ENCODE measurements around the gene DCAF8L2.
"Not testable (repeated sequence)": the region's sequence is repeated elsewhere in the genome, so short reads cannot be mapped to it uniquely, and the experiment has no call there.

Gene DCAF8L2

DNA sequence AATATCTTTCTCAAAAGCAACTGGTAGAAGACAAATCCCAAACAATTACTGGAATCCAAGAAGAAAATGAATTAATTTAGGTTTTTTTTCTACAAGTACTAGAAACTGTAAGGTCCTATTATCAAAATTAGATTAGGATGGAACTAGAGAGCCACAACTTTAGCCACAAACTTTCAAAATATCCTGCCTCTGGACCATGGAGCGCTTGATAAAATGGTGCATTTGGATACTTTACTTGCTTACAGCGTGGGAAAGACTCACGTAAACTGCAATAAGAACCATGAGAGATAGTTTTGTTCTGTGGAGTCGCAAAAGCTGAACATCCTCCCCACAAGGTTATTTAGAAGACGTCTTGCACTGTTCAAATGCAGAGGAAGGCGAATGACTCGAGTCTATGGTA lies at the start of gene DCAF8L2:
DCAF8L2 (plus strand) TSS at position 301 of the 400 bp plus-strand sequence. CDS start 156,552 bp downstream, outside the sequence.
- DNase-seq (ENCODE audit: low spot score) = no peak

DNA sequence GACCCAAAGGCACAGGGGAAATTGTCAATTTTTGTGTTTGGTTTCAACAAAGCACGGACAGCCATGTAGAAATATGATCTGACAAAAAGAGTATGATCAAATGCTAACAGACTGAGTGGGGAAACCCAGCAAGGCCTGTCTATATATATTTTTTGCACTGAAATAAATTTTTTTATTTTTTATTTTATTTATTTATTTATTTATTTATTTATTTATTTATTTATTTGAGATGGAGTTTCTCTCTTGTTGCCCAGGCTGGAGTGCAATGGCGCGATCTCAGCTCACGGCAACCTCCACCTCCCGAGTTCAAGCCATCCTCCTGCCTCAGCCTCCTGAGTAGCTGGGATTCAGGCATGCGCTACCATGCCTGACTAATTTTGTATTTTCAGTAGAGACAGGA lies 49.0 kb upstream of the DCAF8L2 start:
- not testable (repeated sequence) for DNase-seq (ENCODE audit: low spot score)

DNA sequence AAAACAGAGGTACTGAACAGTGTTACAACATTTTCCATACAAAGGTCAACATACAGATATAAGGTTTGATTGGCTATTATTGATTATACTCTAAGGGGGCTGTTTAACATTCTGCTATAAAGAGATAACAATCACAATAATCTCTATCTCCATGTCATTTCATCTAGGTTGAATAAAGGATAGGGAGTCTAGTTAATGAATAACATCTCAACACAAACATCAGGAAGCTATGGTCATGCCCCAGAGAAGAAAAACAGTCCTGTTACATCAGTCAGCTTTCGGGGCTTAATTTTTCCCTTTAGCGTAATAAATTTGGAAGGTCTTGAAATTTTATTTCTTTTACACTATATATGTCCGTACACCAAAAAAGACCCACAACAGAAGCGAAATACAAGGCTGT lies 41.5 kb upstream of the DCAF8L2 start:
- no peak for DNase-seq (ENCODE audit: low spot score)

DNA sequence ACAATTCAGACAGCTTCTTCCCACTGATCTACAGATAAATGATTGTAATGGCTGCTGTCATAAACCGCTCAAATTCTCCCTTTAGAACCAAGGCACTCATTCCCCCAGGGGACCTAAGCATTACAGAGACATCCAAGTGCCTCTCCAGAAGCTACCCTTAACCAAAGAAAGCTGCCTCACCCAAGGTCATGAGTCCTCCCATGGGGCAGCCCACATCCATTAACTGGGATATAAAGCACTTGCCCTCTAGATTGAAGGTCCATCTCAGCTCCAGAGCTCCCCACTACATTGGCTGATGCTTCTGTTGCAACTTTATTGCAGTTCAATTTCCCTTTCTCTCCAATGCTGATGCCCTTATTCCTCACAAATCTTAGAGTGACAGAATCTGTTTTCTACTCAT lies 40.5 kb upstream of the DCAF8L2 start:
- no peak for DNase-seq (ENCODE audit: low spot score)

DNA sequence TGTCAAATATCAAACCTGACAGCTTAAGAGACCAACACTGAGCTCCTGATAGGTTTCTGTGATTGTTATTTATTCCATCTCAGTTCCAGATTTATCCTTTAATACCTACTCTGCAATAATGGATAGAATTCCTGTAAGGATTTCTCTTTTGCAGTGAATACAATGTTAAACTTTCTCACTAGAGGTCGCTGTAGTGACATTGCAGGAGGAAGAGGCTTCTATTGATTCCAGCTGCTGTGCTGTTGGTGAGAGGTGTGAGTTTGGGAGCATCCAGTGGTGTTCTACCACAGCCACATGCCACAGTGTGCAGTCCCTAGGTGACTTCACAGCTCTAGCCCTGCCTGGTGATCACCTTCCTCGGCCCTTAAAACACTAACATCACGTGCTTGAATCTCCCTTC lies 34.6 kb upstream of the DCAF8L2 start:
- DNase-seq (ENCODE audit: low spot score) = peak; percentile 28

DNA sequence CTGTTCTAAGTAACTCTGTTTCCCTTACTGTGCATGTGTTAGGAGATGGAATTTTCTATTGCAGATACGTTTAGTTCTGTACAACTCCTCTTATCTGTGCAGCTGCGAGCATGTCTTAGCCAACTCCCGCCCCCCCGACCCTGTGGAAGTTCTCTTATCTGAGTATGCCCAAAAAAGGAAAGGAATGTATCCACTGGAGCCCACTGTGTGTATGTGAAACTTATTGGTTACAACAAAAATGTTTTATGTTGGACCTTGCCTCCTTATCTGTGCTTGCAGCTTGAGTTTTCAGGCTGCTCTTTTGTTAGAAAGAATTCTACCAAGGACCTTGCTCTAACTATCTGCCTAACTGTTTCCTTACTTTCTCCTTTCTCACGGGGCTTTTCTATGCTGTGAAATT lies 24.2 kb upstream of the DCAF8L2 start:
- no peak for DNase-seq (ENCODE audit: low spot score)

DNA sequence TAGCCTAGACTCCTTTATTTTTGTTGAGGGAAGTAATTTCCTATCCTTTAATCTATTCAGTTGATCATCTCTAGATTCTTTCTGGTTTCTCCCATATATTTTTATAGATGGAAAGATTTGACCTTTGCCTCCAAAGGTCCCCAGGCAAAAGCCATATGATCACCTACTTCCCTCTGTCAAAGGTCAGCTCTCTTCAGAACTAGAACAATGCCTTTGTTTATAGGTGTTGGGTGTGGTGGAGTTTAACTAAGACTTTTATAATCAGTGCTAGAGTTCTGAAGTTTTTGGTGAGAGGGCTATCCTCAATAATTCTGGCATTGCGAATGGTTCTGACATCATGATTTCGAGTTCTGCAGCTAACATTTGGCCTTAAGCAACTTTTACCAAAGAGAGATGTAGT lies 19.0 kb upstream of the DCAF8L2 start:
- DNase-seq (ENCODE audit: low spot score) = no peak

DNA sequence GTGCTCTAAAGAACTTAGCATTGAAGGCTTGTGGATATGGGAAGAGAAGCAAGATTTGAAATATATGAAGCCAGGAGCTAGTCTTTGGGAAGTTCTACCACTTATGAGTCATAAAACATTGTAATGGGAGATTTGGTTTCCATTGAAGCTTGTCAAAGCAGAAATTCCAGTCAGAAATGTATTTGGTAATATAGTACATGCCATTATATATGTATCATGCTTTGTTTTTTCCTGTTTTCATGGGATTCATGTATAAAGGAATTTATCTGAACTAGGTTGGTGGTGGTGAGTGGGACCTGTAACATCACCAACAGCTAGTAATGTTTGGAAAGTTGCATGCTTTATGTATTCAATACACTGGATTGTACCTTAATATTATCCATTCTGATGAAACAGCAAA lies 14.6 kb upstream of the DCAF8L2 start:
- DNase-seq (ENCODE audit: low spot score) = no peak

DNA sequence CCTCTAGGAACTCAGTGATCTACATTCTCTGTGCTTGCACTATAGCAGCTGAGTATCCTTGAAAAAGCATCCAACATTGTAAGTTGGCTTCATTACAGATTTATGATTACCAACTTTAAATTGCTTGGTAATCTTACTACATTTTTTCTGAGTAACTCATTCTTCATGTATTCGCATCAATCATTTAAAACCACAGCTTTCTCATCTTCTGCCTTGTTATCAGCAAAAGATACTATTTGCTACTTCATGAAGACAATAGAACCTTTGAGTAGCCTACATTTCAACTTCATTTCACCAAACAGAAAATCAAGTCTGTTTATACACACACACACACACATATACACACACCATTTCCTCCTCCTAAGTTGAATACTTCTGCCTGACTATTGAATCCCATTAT lies 6.2 kb upstream of the DCAF8L2 start:
- no peak for DNase-seq (ENCODE audit: low spot score)

DNA sequence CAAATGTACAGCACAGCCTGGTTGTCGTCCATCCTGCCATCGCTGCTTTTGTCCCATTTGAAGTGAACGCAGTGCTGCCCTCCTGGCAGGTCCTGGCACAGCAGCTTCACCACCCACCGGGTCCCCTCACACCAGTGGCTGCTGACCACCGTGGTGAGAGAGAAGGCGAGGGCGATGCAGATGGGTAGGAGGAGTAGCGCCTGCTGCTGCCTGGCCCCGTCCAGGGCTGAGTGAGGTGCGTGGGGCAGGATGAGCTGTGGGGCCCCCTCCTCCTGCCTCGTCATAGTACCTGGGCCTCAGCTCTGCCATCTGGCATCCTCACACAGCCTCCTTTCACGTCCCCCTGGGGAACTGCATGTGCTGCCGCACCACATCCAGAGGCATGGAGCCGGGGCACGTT lies 1.8 kb downstream of the DCAF8L2 start:
- DNase-seq (ENCODE audit: low spot score) = no peak

DNA sequence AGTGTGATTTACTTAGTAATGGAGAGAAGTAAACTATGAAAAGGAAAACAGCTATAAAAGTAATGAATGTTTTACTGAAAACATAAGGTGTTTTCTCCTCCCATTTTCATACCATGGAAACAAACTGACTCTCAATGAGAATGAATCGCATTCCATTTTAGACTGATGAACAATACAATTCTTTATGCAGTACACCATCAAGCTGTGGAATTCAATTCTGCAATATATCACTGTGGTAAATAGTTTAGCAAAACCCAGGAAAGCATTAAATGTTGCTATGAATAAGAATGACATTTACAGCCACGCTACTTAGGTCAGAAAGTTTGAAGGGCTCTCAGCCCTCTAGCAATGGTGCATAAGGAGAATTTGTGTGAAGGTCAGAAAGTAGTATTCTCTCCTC lies 7.4 kb downstream of the DCAF8L2 start:
- DNase-seq (ENCODE audit: low spot score) = no peak

DNA sequence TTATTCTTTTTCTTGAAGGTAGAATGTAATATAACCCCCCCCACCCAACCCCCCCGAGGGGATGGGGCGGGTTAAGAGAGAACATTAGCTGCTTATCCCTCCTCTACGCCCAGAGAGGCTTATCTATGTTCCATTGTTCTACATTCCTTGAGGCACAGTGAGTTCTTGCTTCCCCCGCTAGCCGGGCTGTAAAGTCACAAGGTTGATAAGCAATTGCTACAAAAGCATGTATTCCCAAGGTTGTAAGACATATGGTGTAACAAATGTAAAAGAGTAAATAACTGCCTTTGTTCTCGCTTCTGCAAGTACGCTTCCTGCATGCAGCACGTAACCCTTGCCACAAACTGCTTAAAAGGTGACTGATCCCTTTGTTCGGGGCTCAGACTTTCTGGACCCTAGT lies 8.2 kb downstream of the DCAF8L2 start:
- peak; percentile 14 for DNase-seq (ENCODE audit: low spot score)

DNA sequence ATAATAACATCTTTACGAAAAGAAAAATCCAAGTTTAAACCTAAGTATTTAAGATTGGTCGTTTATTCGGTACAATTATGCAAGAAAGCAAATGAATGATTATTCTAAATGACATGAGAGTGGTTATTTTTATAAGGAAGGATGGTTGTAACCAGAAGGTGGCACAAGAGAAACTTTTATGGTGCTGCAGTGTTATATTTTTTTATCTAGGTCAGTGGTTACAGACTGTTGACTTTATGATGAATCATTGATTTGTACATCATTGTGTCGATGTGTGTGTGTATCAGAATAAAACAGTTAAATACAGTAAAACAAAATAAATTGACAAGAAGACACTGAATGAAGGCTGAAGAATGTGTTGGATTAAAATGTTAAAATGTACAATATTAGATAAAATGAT lies 9.8 kb downstream of the DCAF8L2 start:
- DNase-seq (ENCODE audit: low spot score) = no peak

DNA sequence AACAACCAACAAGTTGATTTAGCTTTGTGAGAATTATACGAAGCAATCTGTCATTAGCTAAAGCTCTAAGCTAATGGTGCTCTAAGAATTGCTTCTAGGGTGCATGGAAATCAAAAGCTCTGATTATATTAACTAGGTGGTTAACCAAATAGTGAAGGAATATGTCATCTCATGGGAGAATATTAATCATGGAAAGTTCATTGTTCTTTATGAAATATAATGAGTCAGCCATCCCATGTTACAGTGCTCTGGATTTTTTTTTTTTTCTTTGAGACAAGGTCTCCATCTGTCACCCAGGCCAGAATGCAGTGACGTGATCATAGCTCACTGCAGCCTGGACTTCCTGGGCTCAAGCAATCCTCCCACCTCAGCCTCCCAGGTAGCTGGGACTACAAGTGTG lies 10.5 kb downstream of the DCAF8L2 start:
- no peak for DNase-seq (ENCODE audit: low spot score)

DNA sequence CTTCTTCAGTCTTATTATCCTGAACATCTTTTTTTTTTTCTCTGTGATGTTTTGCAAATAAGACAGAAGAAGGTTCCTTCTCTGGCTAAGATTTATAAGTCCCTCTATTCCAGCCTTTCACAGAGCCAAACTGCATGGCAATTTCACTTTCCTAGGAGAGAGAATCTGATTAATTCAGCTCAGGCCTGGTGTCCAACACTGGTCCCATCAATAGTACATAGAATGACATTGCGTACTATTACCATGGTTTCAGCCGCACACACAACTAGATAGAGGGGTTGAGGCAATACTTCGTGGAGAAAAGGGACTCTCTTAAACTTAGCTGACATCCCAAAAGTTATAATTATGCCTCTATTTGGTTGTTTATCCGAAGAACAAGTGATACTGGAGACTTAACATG lies 18.5 kb downstream of the DCAF8L2 start:
- DNase-seq (ENCODE audit: low spot score) = no peak

DNA sequence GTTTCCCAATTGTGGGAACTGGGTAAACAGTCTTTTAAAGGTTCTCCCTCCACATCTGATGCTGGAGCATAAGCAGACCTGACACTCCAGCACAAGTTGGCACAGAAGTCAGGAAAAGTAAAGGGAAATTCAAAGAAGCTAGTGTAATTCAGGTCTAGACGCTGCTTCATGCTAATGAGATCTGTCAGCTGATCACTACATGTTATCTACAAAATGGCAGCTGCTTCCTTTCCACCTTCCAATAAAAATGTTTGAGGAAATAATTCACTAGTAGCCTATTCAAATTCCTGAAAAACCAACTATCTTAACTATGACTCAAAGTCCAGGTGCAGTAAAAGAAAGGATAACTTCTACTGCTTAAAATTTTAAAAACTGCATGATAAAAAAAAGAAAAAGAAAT lies 29.3 kb downstream of the DCAF8L2 start:
- DNase-seq (ENCODE audit: low spot score) = no peak

DNA sequence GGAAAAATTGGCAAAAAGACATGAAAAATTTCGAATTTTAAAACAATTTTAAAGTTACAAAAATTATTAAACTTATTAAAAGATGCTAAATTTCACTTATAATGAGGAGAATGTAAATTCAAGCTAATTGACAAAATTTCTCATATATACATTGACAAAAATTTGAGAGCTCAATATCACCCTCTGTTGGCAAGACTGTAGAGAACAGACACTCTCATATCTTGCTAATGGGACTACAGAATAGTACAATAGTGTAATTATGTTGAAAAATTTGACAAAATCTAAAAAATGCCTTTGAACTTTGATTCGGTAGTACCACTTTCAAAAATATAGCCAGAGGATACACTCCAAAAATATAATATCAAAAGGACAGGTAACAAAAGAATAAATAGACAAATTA lies 29.8 kb downstream of the DCAF8L2 start:
- no peak for DNase-seq (ENCODE audit: low spot score)

DNA sequence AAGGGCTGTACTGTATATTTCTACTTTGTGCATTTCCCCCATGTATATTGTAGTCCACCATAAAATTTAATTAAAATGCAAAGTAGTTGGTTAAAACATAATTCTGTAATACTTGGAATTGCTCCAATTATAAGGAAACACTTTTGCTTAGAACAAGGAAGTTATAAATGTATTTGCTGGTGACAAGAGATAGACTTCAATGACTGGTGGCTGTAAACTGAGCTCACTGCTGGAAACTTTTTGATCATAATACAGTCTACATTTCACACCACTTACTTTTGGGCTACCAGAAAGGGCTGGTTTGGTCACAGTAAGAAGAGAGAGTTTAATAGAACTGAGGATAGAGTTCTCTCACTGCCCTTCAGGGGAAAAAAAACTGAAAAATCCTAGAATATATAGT lies 32.7 kb downstream of the DCAF8L2 start:
- no peak for DNase-seq (ENCODE audit: low spot score)

DNA sequence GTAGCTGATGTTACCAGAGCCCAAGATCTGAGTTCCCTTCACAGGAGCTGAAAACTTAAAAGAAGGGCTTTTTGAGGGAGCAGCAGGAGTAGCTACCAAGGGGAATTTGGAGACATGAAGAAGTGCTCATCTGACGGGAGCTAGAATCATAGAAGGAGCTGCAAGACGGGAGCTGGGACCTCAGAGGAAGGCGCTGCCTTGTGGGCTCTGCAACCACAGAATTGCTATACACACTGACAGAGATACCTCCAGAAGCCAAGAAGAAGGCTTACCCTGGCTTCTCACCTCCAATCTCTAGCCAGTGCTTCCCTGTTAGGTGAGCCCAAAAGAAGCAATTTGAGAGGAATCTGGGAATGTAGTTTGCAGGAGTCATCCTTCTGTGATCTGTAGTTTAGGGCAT lies 35.9 kb downstream of the DCAF8L2 start:
- DNase-seq (ENCODE audit: low spot score) = no peak

DNA sequence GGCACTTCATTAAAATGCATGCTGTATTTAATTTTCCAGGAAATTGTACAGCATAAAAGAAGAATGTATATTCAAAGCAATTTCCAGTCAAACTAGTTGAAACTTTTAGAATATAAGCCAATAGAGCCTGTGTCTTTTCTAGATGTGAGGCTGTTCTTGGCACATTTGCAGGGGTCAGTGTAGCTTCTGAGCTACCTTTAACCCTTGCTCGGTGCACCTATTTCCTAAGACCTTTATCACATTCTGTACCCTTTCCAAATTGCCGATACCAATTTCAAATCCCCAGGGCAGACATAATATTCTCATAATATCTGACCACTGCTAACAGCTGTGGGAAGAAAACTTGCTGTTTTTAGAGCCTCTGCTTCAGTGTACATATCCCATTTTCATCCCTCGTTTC lies 43.2 kb downstream of the DCAF8L2 start:
- no peak for DNase-seq (ENCODE audit: low spot score)

DNA sequence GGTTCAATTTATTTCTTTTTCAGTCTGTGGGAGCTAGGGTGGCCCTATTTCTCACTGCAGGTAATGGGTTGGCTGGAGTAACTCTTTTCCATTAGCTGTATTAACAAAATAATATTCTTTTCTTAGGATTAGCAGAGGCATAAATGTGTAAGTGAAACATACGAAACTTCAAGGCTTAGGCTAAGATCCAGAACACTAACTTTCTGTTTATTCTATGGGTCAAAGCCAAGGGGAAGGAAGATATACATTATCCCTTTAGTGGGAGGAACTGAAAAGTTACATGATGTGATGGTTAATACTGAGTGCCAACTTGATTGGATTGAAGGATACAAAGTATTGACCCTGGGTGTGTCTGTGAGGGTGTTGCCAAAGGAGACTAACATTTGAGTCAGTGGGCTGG lies 66.4 kb downstream of the DCAF8L2 start:
- no peak for DNase-seq (ENCODE audit: low spot score)

DNA sequence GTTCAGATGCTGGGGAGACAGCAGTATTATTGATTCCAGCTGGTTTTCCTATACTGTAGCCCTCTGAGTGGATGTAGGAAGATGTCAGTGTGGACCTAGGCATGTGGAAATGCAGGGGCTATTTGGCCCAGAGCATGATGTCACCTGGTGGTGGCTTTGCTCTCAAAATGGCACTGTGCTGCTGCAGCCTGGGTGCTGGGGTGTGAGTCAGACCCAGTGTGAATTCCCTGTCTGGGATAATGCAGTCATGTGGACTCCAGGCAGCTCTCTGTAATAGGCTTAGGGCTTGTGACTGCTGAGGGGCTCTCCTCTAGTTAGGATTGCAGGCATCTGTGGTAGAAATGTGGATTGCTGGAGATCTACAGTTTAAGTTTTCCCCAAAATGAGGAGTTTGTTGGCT lies 70.7 kb downstream of the DCAF8L2 start:
- no peak for DNase-seq (ENCODE audit: low spot score)

DNA sequence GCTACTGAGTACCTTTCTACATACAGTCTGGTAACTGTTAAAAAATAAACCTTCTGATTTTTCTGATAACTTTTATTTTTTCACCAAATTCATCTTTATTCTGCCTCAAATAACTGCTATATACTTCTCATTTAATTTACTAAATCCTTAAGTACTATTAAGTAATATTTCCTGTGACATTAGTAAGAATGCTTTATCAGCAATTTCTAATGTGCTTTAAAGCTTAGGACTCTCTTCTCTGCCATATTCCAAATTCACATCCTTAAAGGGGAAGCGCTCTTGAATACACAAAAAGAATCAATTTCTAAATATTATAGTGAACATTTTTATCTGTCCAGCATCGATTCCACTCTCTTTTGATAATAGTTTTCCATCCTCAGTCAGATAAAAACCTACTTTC lies 81.1 kb downstream of the DCAF8L2 start:
- no peak for DNase-seq (ENCODE audit: low spot score)

DNA sequence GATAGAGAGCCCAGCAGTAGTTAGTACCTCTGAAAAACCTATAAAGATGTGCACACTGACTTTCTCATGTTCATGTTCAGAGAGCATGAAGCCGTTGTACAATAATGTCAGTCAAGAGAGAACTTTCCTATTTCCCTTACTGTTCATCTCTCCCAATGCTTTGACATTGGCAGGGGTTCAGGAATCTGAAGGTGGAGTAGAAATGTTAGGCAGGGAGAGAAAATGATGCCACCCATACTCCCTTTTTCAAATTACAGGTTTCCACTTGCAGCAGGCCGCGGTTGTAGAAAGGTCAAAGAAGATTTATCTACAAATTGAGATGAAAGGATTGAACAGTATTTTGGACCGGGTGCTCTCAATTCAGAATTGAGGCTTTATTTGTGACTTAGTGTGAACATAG lies 84.3 kb downstream of the DCAF8L2 start:
- DNase-seq (ENCODE audit: low spot score) = no peak

DNA sequence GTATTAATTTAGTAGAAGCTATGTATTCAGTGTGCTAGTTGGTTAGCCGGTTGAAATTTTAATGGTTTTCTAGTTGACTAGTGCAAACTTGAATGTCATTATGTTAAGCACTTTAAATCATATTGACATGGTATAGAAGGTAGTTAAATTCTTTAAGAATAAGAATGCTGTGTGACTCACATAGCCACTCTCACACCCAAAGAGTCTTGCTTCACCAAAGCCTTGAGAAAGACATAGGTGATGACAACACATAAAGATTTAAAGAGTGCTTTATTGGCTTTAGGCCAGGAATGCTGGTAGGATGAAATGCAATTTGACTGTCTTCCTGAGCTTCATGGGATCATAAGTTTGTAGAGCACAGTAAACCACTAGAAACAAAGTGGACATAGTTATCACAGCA lies 85.3 kb downstream of the DCAF8L2 start:
- DNase-seq (ENCODE audit: low spot score) = no peak

Measured in iPS-NIHi11 (cell line).